Measurements from ENCODE around the gene FBXL13.

DNA sequence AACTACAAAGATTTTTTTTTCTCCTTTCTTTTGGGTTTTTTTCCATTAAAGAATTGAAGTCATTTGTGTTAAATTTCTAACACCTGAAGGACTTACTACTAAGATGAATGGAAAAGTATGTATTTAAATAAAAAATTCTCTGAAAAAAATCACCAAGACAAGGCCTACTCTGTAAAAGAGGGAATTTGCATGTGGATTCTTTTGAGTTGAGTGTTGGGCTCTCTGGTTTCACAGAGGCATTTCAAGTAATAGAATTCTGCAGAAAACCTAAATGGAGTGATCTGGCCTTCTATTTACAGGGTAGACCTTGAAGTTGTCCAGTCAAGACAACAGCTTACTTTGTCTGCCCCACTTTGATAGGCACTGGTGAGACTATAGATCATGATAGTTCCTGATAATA is 157.7 kb downstream of the FBXL13 start:
- TF ChIP-seq, protein P1, sequence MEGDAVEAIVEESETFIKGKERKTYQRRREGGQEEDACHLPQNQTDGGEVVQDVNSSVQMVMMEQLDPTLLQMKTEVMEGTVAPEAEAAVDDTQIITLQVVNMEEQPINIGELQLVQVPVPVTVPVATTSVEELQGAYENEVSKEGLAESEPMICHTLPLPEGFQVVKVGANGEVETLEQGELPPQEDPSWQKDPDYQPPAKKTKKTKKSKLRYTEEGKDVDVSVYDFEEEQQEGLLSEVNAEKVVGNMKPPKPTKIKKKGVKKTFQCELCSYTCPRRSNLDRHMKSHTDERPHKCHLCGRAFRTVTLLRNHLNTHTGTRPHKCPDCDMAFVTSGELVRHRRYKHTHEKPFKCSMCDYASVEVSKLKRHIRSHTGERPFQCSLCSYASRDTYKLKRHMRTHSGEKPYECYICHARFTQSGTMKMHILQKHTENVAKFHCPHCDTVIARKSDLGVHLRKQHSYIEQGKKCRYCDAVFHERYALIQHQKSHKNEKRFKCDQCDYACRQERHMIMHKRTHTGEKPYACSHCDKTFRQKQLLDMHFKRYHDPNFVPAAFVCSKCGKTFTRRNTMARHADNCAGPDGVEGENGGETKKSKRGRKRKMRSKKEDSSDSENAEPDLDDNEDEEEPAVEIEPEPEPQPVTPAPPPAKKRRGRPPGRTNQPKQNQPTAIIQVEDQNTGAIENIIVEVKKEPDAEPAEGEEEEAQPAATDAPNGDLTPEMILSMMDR (IDR thresholded peaks at IDR 0.05) = no peak
- no peak for TF ChIP-seq POLR2A (IDR thresholded peaks at IDR 0.05)
- TF ChIP-seq EP300 (IDR thresholded peaks at IDR 0.05) = no peak
- no peak for TF ChIP-seq POLR2AphosphoS5 (IDR thresholded peaks at IDR 0.05)
